Breast epithelium (tissue), 3 donors: ENCODE results near the gene EBF3.

Experiments
- CTCF ChIP-seq, 3 donors: fragments of 450-650 bp; IDR thresholded peaks; one replicate each; pipeline ENCODE4 v1.5.1; 2016 to 2017; ENCODE audit warnings: antibody characterized with exemption in 3 of 3, mild to moderate bottlenecking in 3 of 3, moderate library complexity in 3 of 3
- POLR2A ChIP-seq: fragments of 450-650 bp; IDR thresholded peaks from one replicate; pipeline ENCODE4 v1.6.1; 2016; ENCODE audit warnings: antibody characterized with exemption, mild to moderate bottlenecking, moderate library complexity

GRCh38 chr10:129854158-129854557 lies 109.9 kb downstream of the EBF3 start:
- TF ChIP-seq CTCF (IDR thresholded peaks at IDR 0.05) = no peak
- no peak for TF ChIP-seq POLR2A
